Skin of body (tissue), 2 donors: ENCODE measurements around the gene GPD1. TPM values are rescaled to one million over a fixed set of nuclear protein-coding genes. Genes with fewer than 3 reads are reported as not detected.

Source experiments
- DNase-seq: peaks from one replicate; lab custom pipeline; 2025; lab: John Stamatoyannopoulos, UW
- total RNA-seq: library from RNA; depleted of rRNA; stranded (reverse); fragments of >200 nt; gene quantifications from one replicate; pipeline ENCODE4 v1.2.3, GENCODE V29; 2014

GPD1 gene
- 163 TPM for total RNA-seq

DNA sequence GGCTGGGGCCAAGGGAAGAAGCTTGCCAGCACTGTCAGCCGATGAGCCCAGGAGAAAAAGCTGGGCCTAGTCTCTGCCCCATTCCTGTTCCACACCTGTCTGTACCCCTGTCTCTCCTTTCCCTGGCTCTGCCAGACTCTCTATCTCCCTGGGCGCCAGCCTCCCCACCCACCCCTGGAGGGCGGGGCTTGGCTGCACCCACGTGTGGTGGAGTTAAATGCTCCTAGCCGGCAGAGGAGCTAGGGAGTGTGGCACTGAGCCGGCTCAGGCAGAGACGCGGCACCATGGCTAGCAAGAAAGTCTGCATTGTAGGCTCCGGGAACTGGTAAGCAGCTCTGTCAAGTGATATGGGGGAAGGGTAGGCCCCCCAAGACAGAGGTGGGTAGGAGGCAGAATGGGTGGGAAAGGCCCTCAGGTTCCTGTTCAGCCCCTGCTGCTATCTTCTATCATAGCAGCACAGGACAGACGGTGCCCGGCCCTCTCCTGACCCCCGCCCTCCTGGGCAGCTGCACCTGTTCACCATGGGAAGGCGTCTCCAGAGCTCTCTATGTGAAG is at the start of gene GPD1:
GPD1 (plus strand) TSS at position 242 of the 555 bp plus-strand sequence; CDS start at position 285, 43 bp downstream.
- no peak for DNase-seq

DNA sequence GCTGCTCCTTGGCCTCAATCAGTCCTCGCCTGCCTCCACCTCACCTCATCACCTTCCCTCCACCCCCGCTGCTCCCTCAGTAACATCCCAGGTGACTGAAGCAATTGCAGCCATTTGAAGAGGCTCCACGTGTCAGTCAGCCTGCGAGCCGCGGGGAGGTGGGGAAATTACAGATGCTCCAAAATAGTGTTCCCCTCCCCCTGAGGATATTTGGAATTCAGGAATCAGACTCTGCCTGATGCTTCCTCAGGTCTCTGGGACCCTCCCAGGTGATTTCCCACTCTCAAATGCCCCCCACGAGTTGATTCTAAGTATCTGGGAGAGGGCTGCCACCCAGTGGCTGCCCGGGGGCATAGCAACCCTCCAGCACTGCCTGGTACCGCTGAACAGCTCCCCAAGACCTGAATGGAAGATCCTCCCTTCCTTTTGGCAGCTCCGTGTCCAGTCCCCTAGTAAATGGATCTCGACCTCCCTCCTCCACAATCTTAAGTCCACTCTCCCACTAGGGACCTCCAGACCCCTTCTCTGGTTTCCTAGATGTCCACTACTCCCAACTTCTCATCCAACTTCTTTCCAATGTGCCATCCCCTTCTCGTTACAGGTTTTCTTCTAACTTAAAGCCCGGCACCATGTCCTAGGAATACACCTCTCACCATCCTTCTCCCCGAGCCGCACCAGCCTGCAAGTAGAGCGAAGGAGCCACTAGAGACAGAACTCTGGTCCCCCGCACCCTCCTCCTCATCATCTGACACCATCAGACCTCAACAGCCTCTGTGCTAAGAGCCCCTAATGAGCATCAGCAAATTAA is 47.8 kb upstream of the GPD1 start:
- peak; percentile 26 for DNase-seq

DNA sequence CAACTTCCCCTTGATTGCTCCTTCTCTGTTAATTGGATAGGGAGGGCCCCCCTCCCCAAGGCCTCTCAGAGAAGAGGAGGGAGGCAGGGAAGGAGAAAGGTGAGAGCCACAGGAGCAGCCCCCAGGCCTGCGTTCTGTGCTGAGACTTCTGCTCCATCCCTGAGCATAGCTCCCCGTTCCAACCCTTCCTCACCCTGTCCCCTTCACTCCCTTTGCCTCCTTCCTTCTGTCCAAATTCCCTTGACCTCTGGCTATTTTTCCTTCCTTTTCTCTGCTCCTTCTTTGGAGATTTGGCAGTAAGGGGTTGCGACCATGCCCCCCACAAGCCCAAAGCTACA is 47.2 kb upstream of the GPD1 start:
- no peak for DNase-seq

GRCh38 chr12:50057000-50057841 is 46.6 kb upstream of the GPD1 start, which contains the start of gene ASIC1:
TSS of gene ASIC1 (plus strand) at chr12:50057596. CDS start at chr12:50058767, 1,171 bp downstream.
- DNase-seq = peak; percentile 71

- no peak for DNase-seq
Observed at GRCh38 chr12:50057896-50058670, 45.7 kb upstream of the GPD1 start.

DNA sequence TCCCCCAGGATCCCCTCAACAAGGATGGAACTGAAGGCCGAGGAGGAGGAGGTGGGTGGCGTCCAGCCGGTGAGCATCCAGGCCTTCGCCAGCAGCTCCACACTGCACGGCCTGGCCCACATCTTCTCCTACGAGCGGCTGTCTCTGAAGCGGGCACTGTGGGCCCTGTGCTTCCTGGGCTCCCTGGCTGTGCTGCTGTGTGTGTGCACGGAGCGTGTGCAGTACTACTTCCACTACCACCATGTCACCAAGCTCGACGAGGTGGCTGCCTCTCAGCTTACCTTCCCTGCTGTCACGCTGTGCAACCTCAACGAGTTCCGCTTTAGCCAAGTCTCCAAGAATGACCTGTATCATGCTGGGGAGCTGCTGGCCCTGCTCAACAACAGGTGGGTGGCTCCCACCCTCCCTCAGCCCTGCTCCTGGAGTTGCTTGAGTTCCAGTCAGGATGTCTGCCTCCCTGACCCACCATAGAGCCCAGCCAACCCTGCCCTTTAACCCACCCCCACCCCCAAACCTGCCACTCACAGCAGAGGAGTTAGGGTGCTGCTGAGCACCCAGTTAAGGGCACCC is 45.0 kb upstream of the GPD1 start:
- DNase-seq = no peak

DNA sequence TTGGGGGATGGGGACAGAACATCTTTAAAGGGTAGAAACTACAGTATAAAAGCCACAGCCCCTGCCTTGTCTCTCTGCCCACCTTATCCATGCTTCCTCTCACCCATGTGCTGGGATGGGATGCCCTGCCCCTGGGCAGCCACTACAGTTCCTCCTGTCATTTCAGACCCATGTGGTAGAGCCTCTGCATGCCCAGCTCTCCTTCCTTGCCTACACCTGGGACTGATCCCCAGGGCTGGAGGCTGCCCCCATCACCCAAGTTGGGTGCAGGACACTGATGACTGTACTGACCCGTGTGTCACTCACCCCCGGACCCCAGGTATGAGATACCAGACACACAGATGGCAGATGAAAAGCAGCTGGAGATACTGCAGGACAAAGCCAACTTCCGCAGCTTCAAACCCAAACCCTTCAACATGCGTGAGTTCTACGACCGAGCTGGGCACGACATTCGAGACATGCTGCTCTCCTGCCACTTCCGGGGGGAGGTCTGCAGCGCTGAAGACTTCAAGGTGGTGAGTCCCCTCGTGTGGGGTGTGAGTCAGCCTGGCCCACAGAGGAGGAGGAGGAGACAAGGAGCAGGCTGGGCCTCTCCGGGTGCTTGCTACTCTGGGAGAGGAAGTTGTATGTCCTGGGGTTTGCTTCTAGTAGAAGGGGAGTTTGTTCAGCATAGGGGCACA is 44.2 kb upstream of the GPD1 start:
- no peak for DNase-seq

DNA sequence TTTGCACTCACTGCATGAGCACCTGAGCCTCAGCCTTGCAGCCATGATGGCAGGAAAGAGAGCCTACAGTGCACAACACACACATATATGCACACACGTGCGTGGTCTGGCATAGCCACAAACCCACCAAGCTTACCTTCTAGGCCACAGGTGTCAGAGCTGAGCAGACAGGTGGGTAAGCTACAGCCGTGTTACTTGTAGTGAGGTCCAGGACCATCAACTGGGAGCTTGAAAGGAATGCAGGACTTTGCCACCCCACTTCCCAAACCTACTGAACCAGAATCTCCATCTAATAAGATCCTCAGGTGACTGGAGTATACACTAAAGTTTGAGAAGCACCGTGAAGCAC is 43.7 kb upstream of the GPD1 start:
- DNase-seq = no peak

- no peak for DNase-seq
Observed at GRCh38 chr12:50061171-50061570, 42.6 kb upstream of the GPD1 start.

GRCh38 chr12:50061946-50062686 is 41.7 kb upstream of the GPD1 start:
- DNase-seq = no peak

DNA sequence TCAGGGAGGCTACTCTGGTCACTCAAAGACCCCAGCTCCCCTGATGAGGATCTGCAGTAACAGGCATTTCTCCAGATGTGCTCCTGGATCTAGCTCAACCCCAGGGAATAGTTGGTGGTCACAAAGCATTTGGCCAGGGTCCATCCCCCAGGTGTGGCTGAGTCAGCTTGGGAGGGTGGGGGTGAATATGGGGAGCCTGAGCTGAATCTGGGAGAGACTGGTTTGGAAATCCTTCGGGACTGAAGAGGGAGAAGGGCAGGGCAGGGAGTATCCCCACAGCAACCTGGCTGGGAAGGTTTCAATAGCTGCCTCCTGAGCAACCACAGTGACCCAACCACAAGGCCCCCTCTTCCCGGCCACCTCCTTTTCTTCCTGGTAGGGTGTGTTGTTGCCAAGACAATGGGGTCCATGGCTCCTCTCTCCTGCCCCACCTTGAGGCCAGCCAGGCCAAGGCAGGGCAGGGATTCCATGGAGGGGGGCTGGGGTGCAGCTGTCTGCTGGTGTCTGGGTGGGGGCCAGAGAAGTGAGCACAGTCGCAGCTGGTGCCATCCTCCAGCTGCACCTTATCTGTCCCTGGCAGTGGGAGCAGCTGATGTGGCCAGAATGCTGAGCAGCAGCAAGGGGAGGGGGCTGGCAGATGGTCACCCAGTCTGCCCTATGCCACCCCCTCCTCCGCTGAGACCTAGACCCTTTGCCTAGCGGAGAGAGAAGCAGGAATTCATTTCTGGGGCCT is 40.9 kb upstream of the GPD1 start:
- DNase-seq = no peak

DNA sequence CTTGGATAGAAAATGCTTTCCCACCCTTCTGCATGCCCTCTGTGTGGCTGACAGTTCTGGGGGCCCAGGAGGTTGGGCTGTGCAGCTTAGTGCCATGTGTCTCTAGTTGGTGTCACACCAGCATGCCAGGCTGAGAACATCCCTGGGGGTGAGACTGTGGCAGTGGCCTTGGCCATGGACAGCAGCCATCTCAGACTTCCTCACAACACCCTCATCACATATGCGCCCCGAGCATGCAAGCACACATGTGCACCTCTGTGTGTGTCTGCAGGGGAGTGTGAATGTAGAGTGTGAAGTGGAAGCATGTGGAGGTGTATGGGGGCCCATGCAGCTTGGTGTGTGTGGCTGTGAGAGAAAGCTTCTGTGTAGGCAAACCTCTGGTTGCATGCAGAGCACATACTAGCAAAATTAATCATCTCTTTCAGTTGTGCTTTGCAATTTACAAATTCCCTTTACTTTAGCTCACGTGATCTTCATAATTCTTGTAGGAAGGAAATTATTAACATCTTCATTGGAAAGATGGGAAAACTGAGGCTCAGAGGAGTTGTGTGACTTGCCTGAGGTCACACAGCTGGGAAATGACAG is 38.0 kb upstream of the GPD1 start:
- no peak for DNase-seq

DNA sequence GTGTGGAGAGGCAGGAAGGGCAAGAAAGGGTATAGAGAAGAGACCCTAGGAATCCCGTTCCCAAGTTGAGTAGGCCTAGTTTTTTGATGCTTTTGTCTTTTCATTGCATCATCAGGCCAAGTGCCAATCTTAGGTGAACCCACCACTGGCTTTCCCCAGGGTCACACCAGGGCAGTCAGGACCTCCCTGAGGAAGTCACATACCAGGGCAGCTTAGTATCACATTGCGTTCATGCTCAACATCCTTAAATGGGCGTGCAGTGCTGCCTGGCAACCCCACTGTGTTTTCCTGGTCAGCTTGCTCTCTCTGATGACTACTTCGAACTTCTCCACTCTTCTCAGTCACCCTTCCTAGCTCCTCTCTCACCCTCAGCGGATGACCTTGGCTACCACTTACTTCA is 37.4 kb upstream of the GPD1 start:
- no peak for DNase-seq

DNA sequence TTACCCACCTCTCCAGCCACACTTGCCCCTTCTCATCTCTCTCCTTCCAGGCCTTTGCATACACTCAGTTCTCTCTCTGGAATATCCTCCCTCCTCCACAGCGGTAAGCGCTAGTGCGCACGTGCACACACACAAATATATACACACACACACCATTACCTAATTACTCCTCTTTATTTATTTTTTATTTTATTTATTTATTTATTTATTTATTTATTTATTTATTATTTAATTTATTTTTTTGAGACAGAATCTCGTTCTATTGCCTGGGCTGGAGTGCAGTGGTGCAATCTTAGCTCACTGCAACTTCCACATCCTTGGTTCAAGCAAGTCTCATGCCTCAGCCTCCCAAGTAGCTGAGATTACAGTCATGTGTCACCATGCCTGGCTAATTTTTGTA is 34.7 kb upstream of the GPD1 start:
- DNase-seq = no peak

- DNase-seq = no peak
Observed at GRCh38 chr12:50069539-50069938, 34.3 kb upstream of the GPD1 start.

DNA sequence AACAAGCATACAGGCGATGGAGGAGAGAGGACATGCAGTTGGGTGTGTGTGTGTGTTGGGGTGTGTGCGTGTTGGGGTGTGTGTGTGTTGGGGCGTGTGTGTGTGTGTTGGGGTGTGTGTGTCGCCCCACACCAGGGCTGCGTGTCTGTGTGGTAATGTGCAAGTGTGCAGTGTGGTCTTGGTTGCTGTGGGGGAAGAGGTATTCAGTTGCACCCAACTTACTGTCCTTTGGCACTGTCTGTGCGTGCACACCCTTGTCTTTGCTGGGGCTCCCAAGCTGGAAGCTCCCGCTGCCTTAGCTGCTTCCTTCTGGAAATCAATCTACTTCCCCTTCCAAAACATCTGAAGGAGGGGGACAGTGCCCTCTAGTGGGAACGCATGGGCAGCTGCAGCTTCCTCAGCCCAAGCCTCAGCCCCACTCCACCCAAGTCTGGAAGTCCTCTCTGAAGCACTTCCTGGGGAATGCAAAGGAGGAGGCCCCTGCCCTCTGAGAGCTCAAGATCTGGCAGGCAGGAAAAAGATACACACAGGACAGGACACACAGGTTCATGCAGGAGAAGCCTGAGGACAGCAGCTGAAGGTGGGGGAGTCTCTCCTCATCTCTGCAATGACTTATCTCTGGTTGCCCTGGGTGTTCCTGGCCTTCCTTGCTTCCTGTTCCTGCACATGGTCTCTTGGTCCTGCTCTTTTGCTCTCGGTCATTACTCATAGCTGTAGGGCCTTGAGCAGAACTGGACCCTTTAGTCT is 33.3 kb upstream of the GPD1 start:
- peak; percentile 87 for DNase-seq

- no peak for DNase-seq
Observed at GRCh38 chr12:50072198-50072907, 31.5 kb upstream of the GPD1 start.

GRCh38 chr12:50073206-50073605 is 30.6 kb upstream of the GPD1 start:
- DNase-seq = no peak
